Measurements from ENCODE around the gene CLEC18B.
"Not testable (repeated sequence)": the region's sequence is repeated elsewhere in the genome, so short reads cannot be mapped to it uniquely, and the experiment has no call there.

The CLEC18B gene

DNA sequence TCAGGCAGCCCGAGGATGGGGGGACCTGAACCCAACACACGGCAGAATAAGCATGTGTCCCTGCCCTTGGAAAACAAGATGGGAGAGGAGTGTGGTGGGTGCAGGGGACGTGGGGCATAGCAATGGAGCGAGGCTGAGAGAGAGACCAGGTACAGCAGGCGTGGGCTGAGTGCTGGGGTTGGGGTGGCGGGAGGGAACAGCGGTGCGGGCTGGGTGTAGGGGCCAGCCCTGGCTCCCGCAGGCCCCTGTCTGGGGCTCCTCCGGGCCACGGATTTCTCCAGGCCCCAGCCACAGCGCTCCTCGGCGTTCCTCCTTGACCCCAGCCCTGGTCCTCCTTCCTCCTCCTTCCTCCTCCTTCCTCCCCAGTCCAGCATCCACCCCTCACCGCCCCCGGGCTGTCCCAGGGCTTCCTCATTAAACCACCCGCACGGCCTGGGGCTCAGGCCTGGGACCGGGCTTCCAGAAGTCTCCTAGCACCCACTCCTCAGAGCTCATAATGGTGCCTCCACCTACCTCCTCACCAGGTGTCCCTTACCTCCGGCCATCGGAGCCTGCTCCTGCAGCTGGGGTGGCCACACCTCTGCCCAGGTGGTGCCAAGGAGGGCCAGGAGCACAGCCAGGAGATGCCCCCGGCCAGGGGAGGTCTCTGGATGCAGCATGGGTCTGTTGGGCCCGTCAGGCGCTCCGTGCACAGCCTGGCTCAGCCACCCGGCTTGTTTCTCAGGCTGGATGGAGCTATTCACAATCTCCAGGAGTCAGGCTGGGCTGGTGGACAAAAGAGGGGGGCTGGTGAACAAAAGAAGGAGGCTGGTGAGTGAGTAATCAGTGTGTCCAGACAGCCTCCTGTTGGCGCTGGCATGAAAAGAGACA, at the start of gene CLEC18B:
Gene CLEC18B (minus strand): TSS at position 867 of the 870 bp plus-strand sequence. CDS start 208 bp downstream, at position 659.
- not testable (repeated sequence) for H3K9ac ChIP-seq (ENCODE audit: low read length); H3K9me2 ChIP-seq (replicated peaks; ENCODE audit: insufficient read depth, low read length); H4K20me1 ChIP-seq (ENCODE audit: low read depth, low read length); H3K27ac ChIP-seq (ENCODE audit: low read depth, low read length); H3K79me2 ChIP-seq (ENCODE audit: insufficient read depth, low read length); H3K9me3 ChIP-seq (ENCODE audit: insufficient read depth, low read length); H3K4me3 ChIP-seq (ENCODE audit: insufficient read depth, low read length, poor library complexity, severe bottlenecking); H3K27me3 ChIP-seq (ENCODE audit: low read length); H3K36me3 ChIP-seq (ENCODE audit: low read length); H3K4me2 ChIP-seq (ENCODE audit: low read depth, low read length, poor library complexity, severe bottlenecking); H2AFZ ChIP-seq (ENCODE audit: low read depth, low read length, severe bottlenecking); H3F3A ChIP-seq (ENCODE audit: insufficient read depth)

DNA sequence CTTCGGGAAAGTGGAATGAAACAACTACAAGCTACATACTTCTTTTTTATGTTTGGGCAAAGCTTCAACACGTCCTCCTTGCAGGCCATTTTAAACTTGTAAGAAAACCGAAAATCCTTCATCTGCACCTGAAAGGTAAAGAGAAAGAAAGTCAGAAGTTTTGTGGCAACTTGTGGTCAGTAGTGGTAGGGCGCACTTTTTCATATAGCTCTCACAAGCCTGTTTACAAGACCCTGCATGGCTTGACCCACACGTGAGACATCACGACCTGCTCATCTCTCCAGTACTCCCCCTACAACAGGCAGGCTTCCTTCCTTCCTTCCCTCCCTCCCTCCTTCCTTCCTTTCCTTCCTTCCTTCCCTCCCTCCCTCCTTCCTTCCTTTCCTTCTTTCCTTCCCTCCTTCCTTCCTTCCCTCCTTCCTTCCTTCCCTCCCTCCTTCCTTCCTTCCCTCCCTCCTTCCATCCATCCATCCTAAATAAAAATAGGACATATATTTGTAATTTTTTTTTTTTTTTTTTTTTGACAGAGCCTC, 48.7 kb upstream of the CLEC18B start:
- H3K36me3 ChIP-seq (ENCODE audit: low read length), result no peaks in the 10 kb centered on the region

DNA sequence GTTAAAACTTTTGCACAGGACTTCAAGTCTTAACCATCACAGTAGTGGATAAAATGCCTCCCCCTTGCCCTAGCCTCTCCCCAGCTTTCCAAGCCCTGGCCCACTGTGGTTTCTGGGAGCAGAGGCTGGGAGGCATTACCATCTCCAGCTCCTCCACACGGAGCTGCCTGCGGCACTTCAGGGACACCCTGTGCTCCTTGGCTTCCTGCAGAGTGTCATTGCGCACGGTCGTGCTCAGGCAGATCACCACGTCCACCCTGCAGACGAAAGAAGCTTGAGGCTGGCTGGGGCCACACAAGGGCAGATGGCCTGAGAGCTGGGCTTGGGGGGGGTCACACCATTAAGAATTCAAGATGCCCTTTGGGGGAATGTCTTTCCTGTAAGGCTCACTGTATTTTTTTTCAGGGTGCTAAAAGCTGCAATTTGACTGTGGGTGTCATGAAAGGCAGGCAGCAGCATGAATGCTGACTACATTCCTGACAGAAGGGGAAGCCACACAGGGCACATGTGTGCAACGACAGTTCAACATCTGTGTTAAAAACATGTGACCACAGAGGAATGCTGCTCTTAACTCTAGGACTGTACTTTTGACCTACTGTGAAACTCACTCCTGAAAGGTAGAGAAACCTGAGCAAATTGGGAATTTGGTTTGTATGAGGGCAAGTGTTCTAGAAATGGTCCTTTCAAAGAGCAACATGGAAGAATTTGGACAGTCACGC, 47.7 kb upstream of the CLEC18B start:
- no peaks in the 10 kb centered on the region for H3K9me2 ChIP-seq (replicated peaks; ENCODE audit: insufficient read depth, low read length)
- no peak overlapping the region for H3K9ac ChIP-seq (ENCODE audit: low read length)
- no peaks in the 10 kb centered on the region for H3K79me2 ChIP-seq (ENCODE audit: insufficient read depth, low read length)
- H3K4me3 ChIP-seq (ENCODE audit: insufficient read depth, low read length, poor library complexity, severe bottlenecking), result no peak overlapping the region
- H3K27ac ChIP-seq (ENCODE audit: low read depth, low read length), result no peak overlapping the region
- no peaks in the 10 kb centered on the region for H3K27me3 ChIP-seq (ENCODE audit: low read length)
- no peaks in the 10 kb centered on the region for H3K36me3 ChIP-seq (ENCODE audit: low read length)
- no peak overlapping the region for H3K4me2 ChIP-seq (ENCODE audit: low read depth, low read length, poor library complexity, severe bottlenecking)
- TF ChIP-seq EZH2phosphoT487 (conservative IDR thresholded peaks at IDR 0.05; ENCODE audit: low read length), result no peak
- TF ChIP-seq CTCF (IDR thresholded peaks at IDR 0.05; ENCODE audit: insufficient read depth, low read length, poor library complexity, severe bottlenecking), result no peak
- H2AFZ ChIP-seq (ENCODE audit: low read depth, low read length, severe bottlenecking), result no peak overlapping the region
- no peaks in the 10 kb centered on the region for H3F3A ChIP-seq (ENCODE audit: insufficient read depth)
- H3K9me3 ChIP-seq (ENCODE audit: insufficient read depth, low read length), result no peaks in the 10 kb centered on the region
- H4K20me1 ChIP-seq (ENCODE audit: low read depth, low read length), result no peaks in the 10 kb centered on the region

More for the DNA sequence above, 48.7 kb upstream of the CLEC18B start:
- Histone ChIP-seq H3K4me2 (ENCODE audit: low read depth, low read length, poor library complexity, severe bottlenecking) (no peak overlapping the region), H3K9me2 (replicated peaks; ENCODE audit: insufficient read depth, low read length) (no peaks in the 10 kb centered on the region), H3F3A (ENCODE audit: insufficient read depth) (no peaks in the 10 kb centered on the region), H3K4me3 (ENCODE audit: insufficient read depth, low read length, poor library complexity, severe bottlenecking) (no peak overlapping the region), H4K20me1 (ENCODE audit: low read depth, low read length) (no peaks in the 10 kb centered on the region), H3K9ac (ENCODE audit: low read length) (no peak overlapping the region), H3K79me2 (ENCODE audit: insufficient read depth, low read length) (no peaks in the 10 kb centered on the region), H2AFZ (ENCODE audit: low read depth, low read length, severe bottlenecking) (no peak overlapping the region), H3K27ac (ENCODE audit: low read depth, low read length) (no peak overlapping the region), H3K27me3 (ENCODE audit: low read length) (no peaks in the 10 kb centered on the region), H3K9me3 (ENCODE audit: insufficient read depth, low read length) (no peaks in the 10 kb centered on the region)
- TF ChIP-seq CTCF (IDR thresholded peaks at IDR 0.05; ENCODE audit: insufficient read depth, low read length, poor library complexity, severe bottlenecking), result no peak
- TF ChIP-seq EZH2phosphoT487 (conservative IDR thresholded peaks at IDR 0.05; ENCODE audit: low read length), result no peak
